Measurements from ENCODE around the gene TRERF1. TPM values are rescaled to one million over a fixed set of nuclear protein-coding genes. Genes with fewer than 3 reads are reported as not detected.

Gene TRERF1
- total and polyA plus RNA-seq, 2 of the 8 experiments (the other 6 are each of a cell fraction or from before 2014, with no cell fraction given) = 10.8 to 21.5 TPM

GRCh38 chr6:42203183-42203582 lies 248.5 kb downstream of the TRERF1 start:
- Histone ChIP-seq H4K91ac (replicated peaks; ENCODE audit: insufficient read length, low read length) (no peak overlapping the region), H2BK12ac (ENCODE audit: low read depth, low read length) (no peak overlapping the region), H4K8ac (ENCODE audit: extremely low read depth, insufficient read depth, low read length) (no peak overlapping the region), H2AK5ac (ENCODE audit: low read depth, low read length) (no peak overlapping the region), H3K18ac (ENCODE audit: extremely low read depth, low read length) (no peak overlapping the region), H3K9ac (replicated peaks in 1 of 4; ENCODE audit: extremely low read depth in 1 of 4, low read depth in 3 of 4, low read length in 3 of 4) (no peak overlapping the region), H4K5ac (ENCODE audit: insufficient read length, low read depth, low read length) (no peak overlapping the region), H2BK120ac (replicated peaks; ENCODE audit: low read depth, low read length) (no peak overlapping the region), H3K79me2 (ENCODE audit: control insufficient read depth in 1 of 2, insufficient read depth in 2 of 2, low read length in 2 of 2) (no peaks in the 10 kb centered on the region), H3K23ac (ENCODE audit: insufficient read length) (no peak overlapping the region), H3K4me2 (ENCODE audit: insufficient read depth in 1 of 2, low read depth in 2 of 2, low read length in 2 of 2) (no peak overlapping the region), H3K27ac (ENCODE audit: low read depth, low read length) (no peak overlapping the region), H4K20me1 (replicated peaks in 1 of 2; ENCODE audit: control insufficient read depth in 1 of 2, insufficient read depth in 2 of 2, low read length in 2 of 2) (no peaks in the 10 kb centered on the region), H3K79me1 (ENCODE audit: low read depth, low read length) (no peaks in the 10 kb centered on the region), H2BK5ac (ENCODE audit: low read depth, low read length) (no peak overlapping the region), H2BK15ac (ENCODE audit: low read length) (no peak overlapping the region), H3K4me3 (ENCODE audit: extremely low read depth in 1 of 4, insufficient read depth in 2 of 4, low read depth in 3 of 4, low read length in 4 of 4) (no peak overlapping the region), H3K4ac (replicated peaks; ENCODE audit: insufficient read length, low read depth, low read length) (no peak overlapping the region), H3K56ac (replicated peaks; ENCODE audit: insufficient read length, low read depth, low read length) (no peak overlapping the region), H2BK20ac (ENCODE audit: low read length) (no peak overlapping the region), H3K27me3 (replicated peaks in 1 of 4; ENCODE audit: control insufficient read depth in 3 of 4, extremely low read depth in 1 of 4, insufficient read depth in 3 of 4, low read length in 3 of 4) (no peaks in the 10 kb centered on the region), H3K9me3 (ENCODE audit: insufficient read depth in 2 of 2, low read depth in 1 of 2, low read length in 1 of 2) (no peaks in the 10 kb centered on the region), H3K36me3 (ENCODE audit: control insufficient read depth in 2 of 4, insufficient read depth in 4 of 4, low read length in 3 of 4) (peaks cover 1 to 15% (median 10%) of the 10 kb centered on the region in 4 experiments; a peak in 6 of 8 replicates), H3K4me1 (replicated peaks in 1 of 4; ENCODE audit: control insufficient read depth in 3 of 4, insufficient read depth in 4 of 4, low read length in 3 of 4) (no peaks in the 10 kb centered on the region), H3K14ac (ENCODE audit: insufficient read length) (no peak overlapping the region), H2AFZ (ENCODE audit: low read length) (no peak overlapping the region), H3K23me2 (ENCODE audit: low read depth, low read length) (0 out of 2 replicates have a peak, but pooled peaks cover 3% of the 10 kb centered on the region)
- DNase-seq (ENCODE audit: low read depth in 1 of 2, low spot score in 2 of 2) = no peak
- no peak for FAIRE-seq
- POLR2A ChIA-PET (ENCODE audit: partially characterized antibody) = interaction anchor here (0.6 to 1.6 kb wide), 7 partner anchors 9 to 109 kb away, joined by 3 to 11 read pairs (median 3); partner anchors contain the start of gene GUCA1B
- WGBS, 2 experiments (ENCODE audit: extremely low coverage in 1 of 2, insufficient coverage in 1 of 2, insufficient read length in 1 of 2, insufficient replicate concordance in 2 of 2, low coverage in 1 of 2, low lambda C conversion rate in 2 of 2, missing lambda C conversion rate in 1 of 2) = 95% methylated on average over 3 of the region's 3 CpGs; no CpG with 5 or more reads in 1 of the 2 experiments
- CTCF ChIA-PET (ENCODE audit: partially characterized antibody) = interaction anchor here (0.6 to 2.2 kb wide), 11 partner anchors 9 to 376 kb away, joined by 3 to 14 read pairs (median 4); partner anchors contain the start of gene GUCA1B
- TF ChIP-seq SIX5 (IDR thresholded peaks at IDR 0.05; ENCODE audit: low read depth, low read length) (no peak), FOSL1 (IDR thresholded peaks at IDR 0.05; ENCODE audit: insufficient read depth, low read depth, low read length) (no peak), BCL11A (IDR thresholded peaks at IDR 0.05; ENCODE audit: low read depth in 2 of 2, low read length in 2 of 2) (no peak), CHD2 (IDR thresholded peaks at IDR 0.05; ENCODE audit: low read length) (no peak), NRF1 (IDR thresholded peaks at IDR 0.05; ENCODE audit: low read depth, low read length) (no peak), ASH2L (IDR thresholded peaks at IDR 0.05; ENCODE audit: low read length) (no peak), RAD21 (IDR thresholded peaks at IDR 0.05 in 1 of 2, conservative IDR thresholded peaks at IDR 0.05 in 1 of 2; ENCODE audit: low read depth in 2 of 2, low read length in 2 of 2) (no peak), YY1 (IDR thresholded peaks at IDR 0.05; ENCODE audit: low read depth, low read length) (no peak), TAF7 (optimal IDR thresholded peaks at IDR 0.05; ENCODE audit: borderline replicate concordance, low read depth, low read length) (no peak), JUND (IDR thresholded peaks at IDR 0.05; ENCODE audit: low read length) (no peak), ATF2 (IDR thresholded peaks at IDR 0.05; ENCODE audit: low read length) (no peak), CEBPB (IDR thresholded peaks at IDR 0.05; ENCODE audit: low read depth, low read length) (no peak), CHD1 (IDR thresholded peaks at IDR 0.05; ENCODE audit: low read depth, low read length) (no peak)

Data from H1 (cell line).